Measurements from ENCODE around the gene PTPRU.
A peak's percentile ranks its signal among the peaks of the same experiment; 100 is the strongest.

Gene PTPRU

DNA sequence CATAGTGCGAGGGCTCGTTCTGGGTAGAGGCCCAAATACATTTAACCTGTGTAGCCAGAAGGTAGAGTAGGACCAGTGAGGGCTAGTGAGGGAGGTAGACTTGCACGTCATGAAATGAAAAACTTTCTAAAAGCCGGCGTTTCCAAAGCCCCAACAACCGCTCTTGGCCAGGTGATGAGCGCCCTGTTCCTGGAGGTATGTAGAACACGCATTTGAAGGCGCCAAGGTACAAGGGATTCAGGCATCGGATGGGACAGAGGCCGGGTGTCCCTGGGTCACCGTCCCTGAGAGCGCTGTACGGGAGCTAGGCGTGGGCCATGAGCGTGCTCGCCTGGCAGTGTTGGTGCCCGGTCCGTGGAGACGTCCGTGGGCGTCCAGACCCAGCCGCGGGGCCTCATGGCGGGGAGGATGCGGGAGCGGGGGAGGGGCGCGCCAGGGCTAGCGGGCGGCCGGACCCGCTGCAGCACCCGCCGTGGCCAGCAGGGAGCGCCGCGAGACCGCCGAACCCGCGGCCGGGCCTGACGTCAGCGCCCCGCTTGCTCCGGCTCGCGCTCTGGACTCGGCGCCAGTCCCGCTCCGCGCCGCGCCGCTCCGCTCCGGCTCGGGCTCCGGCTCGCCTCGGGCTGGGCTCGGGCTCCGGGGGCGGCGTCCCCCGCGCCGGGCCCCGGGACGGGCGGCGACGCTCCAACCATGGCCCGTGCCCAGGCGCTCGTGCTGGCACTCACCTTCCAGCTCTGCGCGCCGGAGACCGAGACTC is at the start of gene PTPRU:
Gene PTPRU (plus strand): TSS at position 568 of the 757 bp plus-strand sequence. CDS start 123 bp downstream, at position 691.
- peak in 48 of 56 donors; percentile 14 to 84 (median 48) for DNase-seq

- no peak for DNase-seq
These were observed 49.6 kb upstream of the PTPRU start for GRCh38 chr1:29186707-29187106.

GRCh38 chr1:29190718-29191117 is 45.6 kb upstream of the PTPRU start:
- DNase-seq = no peak

DNA sequence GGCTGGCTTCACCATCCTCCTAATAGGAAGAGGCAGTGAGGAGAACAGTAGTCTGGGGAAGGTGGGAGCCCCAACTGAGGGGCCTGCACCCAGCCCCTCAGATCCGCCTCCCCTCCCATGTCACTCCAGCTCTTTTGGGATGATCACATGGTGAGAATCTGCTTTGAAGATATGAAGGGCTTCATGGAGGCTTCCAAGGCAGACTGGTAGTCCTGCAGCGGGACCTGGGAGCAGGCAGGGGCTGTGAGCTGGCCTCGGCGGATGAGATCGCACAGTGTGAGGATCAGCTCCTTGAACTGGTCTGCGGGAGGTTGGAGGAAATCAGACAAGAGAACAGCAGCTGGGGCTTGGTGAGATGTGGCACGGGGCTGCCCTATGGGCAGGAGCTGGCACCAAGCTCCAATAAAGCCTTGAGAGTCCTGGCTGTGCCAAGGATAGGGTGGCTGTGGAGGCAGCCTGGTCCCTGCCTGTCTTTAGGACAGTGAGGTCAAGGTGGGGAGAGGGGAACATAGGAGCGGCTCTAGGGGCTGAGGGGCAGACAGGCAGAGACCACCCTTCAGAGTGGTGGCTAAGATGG is 42.4 kb upstream of the PTPRU start:
- no peak for DNase-seq

DNA sequence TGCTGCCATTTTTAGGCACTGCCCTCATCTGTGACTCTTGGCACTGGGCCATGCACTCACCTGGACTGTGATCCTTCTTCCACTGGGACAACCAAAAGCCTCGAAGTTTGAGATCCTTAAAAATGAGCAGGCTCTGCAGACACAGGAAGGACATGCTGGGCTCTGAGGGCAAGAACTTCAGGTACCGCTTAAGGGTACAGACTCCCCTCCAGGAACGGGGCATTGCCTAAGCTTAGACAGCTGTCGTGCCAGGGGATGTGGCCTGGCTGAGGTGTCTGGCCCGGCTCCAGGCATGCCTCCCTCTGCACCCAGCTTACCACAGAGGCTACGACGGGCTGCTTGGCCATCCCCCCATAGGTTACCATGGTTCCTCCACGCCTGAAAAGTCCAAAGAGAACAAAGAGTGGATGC is 40.4 kb upstream of the PTPRU start:
- no peak for DNase-seq

GRCh38 chr1:29196863-29197589 is 39.3 kb upstream of the PTPRU start:
- DNase-seq = no peak

DNA sequence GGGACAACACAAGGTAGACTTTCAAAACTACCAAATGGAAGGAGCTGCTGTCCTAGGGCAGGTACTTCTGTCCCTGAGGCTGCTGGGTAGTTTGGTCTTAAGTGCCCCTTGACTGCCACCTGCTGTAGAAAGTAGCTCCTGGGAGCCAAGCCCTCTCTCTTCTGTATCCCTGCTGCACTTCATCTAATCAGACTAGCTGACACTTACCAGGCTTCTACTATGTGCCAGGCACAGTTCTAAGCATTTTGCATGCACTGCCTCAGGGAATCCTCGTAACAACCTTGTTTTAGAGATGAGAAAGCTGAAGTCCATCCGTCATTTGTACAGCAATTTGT is 38.8 kb upstream of the PTPRU start:
- DNase-seq = no peak

GRCh38 chr1:29197993-29198392 is 38.3 kb upstream of the PTPRU start:
- no peak for DNase-seq

GRCh38 chr1:29200906-29201594 is 35.3 kb upstream of the PTPRU start:
- no peak for DNase-seq

- no peak for DNase-seq
These were observed 34.7 kb upstream of the PTPRU start for GRCh38 chr1:29201595-29202051.

- no peak for DNase-seq
These were observed 34.3 kb upstream of the PTPRU start for GRCh38 chr1:29202053-29202452.

- peak; percentile 21 to 96 (median 78) for DNase-seq
These were observed 33.6 kb upstream of the PTPRU start for GRCh38 chr1:29202584-29203340.

- no peak for DNase-seq
These were observed 27.9 kb upstream of the PTPRU start for GRCh38 chr1:29208442-29208841.

- DNase-seq = no peak
These were observed 27.1 kb upstream of the PTPRU start for GRCh38 chr1:29209173-29209572.

DNA sequence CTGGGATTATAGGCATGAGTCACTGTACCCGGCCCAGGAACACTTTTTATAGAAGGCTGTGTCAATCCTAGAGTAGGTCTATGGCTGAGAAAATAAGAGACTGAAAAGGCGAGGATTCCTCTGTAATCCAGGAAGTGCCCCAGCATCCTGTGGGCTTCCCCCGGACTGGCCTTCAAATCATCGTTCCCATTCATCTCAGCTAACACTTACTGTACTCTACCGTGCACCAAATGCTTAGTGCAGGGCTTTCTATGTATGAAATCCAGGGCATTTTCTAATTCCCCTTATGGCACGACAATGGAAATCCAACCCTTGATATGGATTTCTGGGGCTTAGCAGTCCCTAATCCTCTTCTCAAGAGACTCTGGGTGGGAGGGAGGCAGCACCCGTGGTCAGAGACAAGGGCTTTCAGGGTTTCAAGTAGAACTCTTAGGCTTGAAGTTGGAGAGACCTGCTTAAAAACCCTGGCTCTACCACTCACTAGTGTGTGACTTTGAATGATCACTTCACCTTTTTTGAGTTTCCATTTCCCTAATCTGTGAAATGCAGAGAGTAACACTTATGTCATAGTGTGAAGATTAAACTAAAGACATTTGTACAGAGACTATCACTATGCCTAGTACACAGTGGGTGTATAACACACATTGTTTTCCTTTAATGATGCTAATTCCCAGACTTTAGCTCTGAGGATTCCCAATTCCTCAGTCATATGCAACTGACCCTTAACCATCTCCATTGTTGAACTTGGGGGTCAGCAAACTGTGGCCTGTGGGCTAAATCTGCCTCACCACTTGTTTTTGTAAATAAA is 25.8 kb upstream of the PTPRU start:
- no peak for DNase-seq

GRCh38 chr1:29211086-29212030 is 25.0 kb upstream of the PTPRU start:
- no peak for DNase-seq

- DNase-seq = peak in 11 of 56 donors; percentile 4 to 33 (median 15)
These were observed 23.3 kb upstream of the PTPRU start for GRCh38 chr1:29213055-29213454.

GRCh38 chr1:29217633-29218032 is 18.7 kb upstream of the PTPRU start:
- no peak for DNase-seq

GRCh38 chr1:29218223-29218622 is 18.1 kb upstream of the PTPRU start:
- DNase-seq = no peak
